HG03460 (cell line): Measurements from ENCODE around the gene PLEKHA6.
"Not testable (repeated sequence)": the region's sequence is repeated elsewhere in the genome, so short reads cannot be mapped to it uniquely, and the experiment has no call there.

ENCODE experiments used
- ATAC-seq: cut with Tn5 transposase; IDR thresholded peaks from one replicate; pipeline ENCODE4 v1.9.1; 2021; ENCODE audit not compliant: unreplicated experiment

PLEKHA6 gene

GRCh38 chr1:204317170-204317569 is 42.6 kb downstream of the PLEKHA6 start:
- ATAC-seq = no peak

- no peak for ATAC-seq
Observed at GRCh38 chr1:204316164-204316563, 43.6 kb downstream of the PLEKHA6 start.

GRCh38 chr1:204314893-204315658 is 44.7 kb downstream of the PLEKHA6 start:
- ATAC-seq = no peak

- no peak for ATAC-seq
Observed at GRCh38 chr1:204314171-204314892, 45.4 kb downstream of the PLEKHA6 start.

- ATAC-seq = no peak
Observed at GRCh38 chr1:204313675-204314074, 46.1 kb downstream of the PLEKHA6 start.

- ATAC-seq = not testable (repeated sequence)
Observed at GRCh38 chr1:204310970-204311369, 48.8 kb downstream of the PLEKHA6 start.

- no peak for ATAC-seq
Observed at GRCh38 chr1:204308023-204308628, 51.6 kb downstream of the PLEKHA6 start.

- no peak for ATAC-seq
Observed at GRCh38 chr1:204307334-204307883, 52.3 kb downstream of the PLEKHA6 start.

GRCh38 chr1:204306076-204306475 is 53.7 kb downstream of the PLEKHA6 start:
- no peak for ATAC-seq

- no peak for ATAC-seq
Observed at GRCh38 chr1:204304067-204304466, 55.7 kb downstream of the PLEKHA6 start.

- no peak for ATAC-seq
Observed at GRCh38 chr1:204302769-204303168, 57.0 kb downstream of the PLEKHA6 start.

- ATAC-seq = no peak
Observed at GRCh38 chr1:204301171-204301957, 58.4 kb downstream of the PLEKHA6 start.

GRCh38 chr1:204299814-204300365 is 59.8 kb downstream of the PLEKHA6 start:
- no peak for ATAC-seq

GRCh38 chr1:204296431-204296988 is 63.2 kb downstream of the PLEKHA6 start:
- ATAC-seq = no peak

- no peak for ATAC-seq
Observed at GRCh38 chr1:204295671-204296070, 64.1 kb downstream of the PLEKHA6 start.

GRCh38 chr1:204294357-204294756 is 65.4 kb downstream of the PLEKHA6 start:
- no peak for ATAC-seq

GRCh38 chr1:204293605-204294337 is 66.0 kb downstream of the PLEKHA6 start:
- ATAC-seq = no peak

GRCh38 chr1:204292740-204293139 is 67.0 kb downstream of the PLEKHA6 start:
- ATAC-seq = no peak

- ATAC-seq = no peak
Observed at GRCh38 chr1:204289280-204289679, 70.4 kb downstream of the PLEKHA6 start.
